Smooth muscle cell (in vitro differentiated cells): ENCODE data around the gene PXT1. TPM values are rescaled to one million over a fixed set of nuclear protein-coding genes. Genes with fewer than 3 reads are reported as not detected.

ENCODE experiments used
- DNase-seq: peaks from one replicate; lab custom pipeline; 2025; ENCODE audit not compliant: unreplicated experiment; lab: John Stamatoyannopoulos, UW
- H2AFZ ChIP-seq: fragments of 200-600 bp; sonication (generic); 2 replicates; pipeline ENCODE4 v1.6.0; 2016; ENCODE audit warnings: antibody characterized with exemption, low read depth, mild to moderate bottlenecking
- H3F3A ChIP-seq: fragments of 200-600 bp; sonication (generic); 2 replicates; pipeline ENCODE4 v1.6.0; 2017; ENCODE audit warnings: antibody characterized with exemption, low read depth
- H3K27ac ChIP-seq: fragments of 200-600 bp; sonication (generic); 2 replicates; pipeline ENCODE4 v1.5.1; 2016; ENCODE audit warnings: low read depth, mild to moderate bottlenecking
- H3K27me3 ChIP-seq: fragments of 200-600 bp; sonication (generic); 2 replicates; pipeline ENCODE4 v1.6.1; 2016; ENCODE audit warnings: low read depth, mild to moderate bottlenecking
- H3K36me3 ChIP-seq: fragments of 200-600 bp; sonication (generic); 2 replicates; pipeline ENCODE4 v1.5.1; 2016; ENCODE audit warnings: low read depth
- H3K4me1 ChIP-seq: fragments of 200-600 bp; sonication (generic); 2 replicates; pipeline ENCODE4 v1.5.1; 2016; ENCODE audit warnings: low read depth
- H3K4me2 ChIP-seq: fragments of 200-600 bp; sonication (generic); 2 replicates; pipeline ENCODE4 v1.6.0; 2016; ENCODE audit warnings: mild to moderate bottlenecking
- H3K4me3 ChIP-seq: fragments of 200-600 bp; sonication (generic); 2 replicates; pipeline ENCODE4 v1.5.1; 2016; ENCODE audit warnings: mild to moderate bottlenecking
- H3K79me2 ChIP-seq: fragments of 200-600 bp; sonication (generic); 2 replicates; pipeline ENCODE4 v1.6.0; 2016; ENCODE audit warnings: low read depth, mild to moderate bottlenecking
- H3K9ac ChIP-seq: fragments of 200-600 bp; sonication (generic); 2 replicates; pipeline ENCODE4 v1.6.0; 2016; ENCODE audit warnings: low read depth
- H3K9me3 ChIP-seq: fragments of 200-600 bp; sonication (generic); replicated peaks from 2 replicates; pipeline ENCODE4 v1.5.1; 2016; ENCODE audit warnings: low read depth
- H4K20me1 ChIP-seq: fragments of 200-600 bp; sonication (generic); 2 replicates; pipeline ENCODE4 v1.6.0; 2016; ENCODE audit warnings: low read depth
- WGBS: methylation state at CpG from one replicate; pipeline ENCODE4 v1.1.7; 2016; ENCODE audit warnings: low lambda C conversion rate; 5-methylcytosine and 5-hydroxymethylcytosine counted together
- polyA plus RNA-seq: library from polyadenylated mRNA; unstranded; fragments of >200 nt; fragmentation: Nextera tagmentation; extraction: Ambion mirVana; gene quantifications from 2 replicates; pipeline ENCODE4 v1.2.1, GENCODE V29; 2016
- total RNA-seq: library from RNA; depleted of rRNA; stranded (reverse); fragments of >200 nt; gene quantifications from 2 replicates; pipeline ENCODE4 v1.2.3, GENCODE V29; 2014
- TF ChIP-seq, protein P1 (sequence below): fragments of 200-600 bp; sonication (generic); IDR thresholded peaks from 2 replicates; pipeline ENCODE4 v1.5.1; 2017; ENCODE audit warnings: borderline replicate concordance, mild to moderate bottlenecking, antibody characterized with exemption; ENCODE audit not compliant: insufficient read depth, poor library complexity, severe bottlenecking

The PXT1 gene
- total and polyA plus RNA-seq, 2 experiments from 2014 or later: not detected

DNA sequence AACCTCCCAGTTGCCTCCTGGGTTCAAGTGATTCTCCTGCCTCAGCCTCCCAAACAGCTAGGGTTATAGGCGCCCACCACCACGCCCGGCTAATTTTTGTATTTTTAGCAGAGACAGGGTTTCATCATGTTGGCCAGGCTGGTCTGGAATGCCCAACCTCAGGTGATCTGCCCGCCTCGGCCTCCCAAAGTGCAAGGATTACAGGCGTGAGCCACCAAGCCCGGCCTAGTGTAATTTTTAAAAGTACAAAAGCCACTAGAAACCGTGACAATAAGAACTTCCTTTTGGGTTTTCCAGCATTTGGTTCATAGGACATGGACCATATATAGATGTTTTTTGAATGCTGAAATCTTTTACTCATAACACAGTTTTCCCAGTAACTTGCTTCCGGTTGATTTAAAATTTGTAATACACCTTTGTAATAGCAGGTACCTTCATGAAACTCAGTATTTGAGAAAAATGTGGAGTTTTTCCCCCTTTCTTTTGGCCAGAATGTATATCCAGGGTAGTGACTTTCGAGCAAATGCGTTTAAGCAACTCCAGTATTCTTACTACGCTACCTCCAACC lies 467 bp downstream of the PXT1 start:
- peak overlapping the region; percentile 75 for H3K9ac ChIP-seq
- H3K4me1 ChIP-seq: peaks cover 34% of the 10 kb centered on the region
- peaks cover 14% of the 10 kb centered on the region for H3F3A ChIP-seq
- H3K27me3 ChIP-seq: no peaks in the 10 kb centered on the region
- TF ChIP-seq, protein P1, sequence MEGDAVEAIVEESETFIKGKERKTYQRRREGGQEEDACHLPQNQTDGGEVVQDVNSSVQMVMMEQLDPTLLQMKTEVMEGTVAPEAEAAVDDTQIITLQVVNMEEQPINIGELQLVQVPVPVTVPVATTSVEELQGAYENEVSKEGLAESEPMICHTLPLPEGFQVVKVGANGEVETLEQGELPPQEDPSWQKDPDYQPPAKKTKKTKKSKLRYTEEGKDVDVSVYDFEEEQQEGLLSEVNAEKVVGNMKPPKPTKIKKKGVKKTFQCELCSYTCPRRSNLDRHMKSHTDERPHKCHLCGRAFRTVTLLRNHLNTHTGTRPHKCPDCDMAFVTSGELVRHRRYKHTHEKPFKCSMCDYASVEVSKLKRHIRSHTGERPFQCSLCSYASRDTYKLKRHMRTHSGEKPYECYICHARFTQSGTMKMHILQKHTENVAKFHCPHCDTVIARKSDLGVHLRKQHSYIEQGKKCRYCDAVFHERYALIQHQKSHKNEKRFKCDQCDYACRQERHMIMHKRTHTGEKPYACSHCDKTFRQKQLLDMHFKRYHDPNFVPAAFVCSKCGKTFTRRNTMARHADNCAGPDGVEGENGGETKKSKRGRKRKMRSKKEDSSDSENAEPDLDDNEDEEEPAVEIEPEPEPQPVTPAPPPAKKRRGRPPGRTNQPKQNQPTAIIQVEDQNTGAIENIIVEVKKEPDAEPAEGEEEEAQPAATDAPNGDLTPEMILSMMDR: no peak
- H3K4me3 ChIP-seq: peak overlapping the region; percentile 96
- DNase-seq: no peak
- peak overlapping the region; percentile 67 for H2AFZ ChIP-seq
- WGBS: 68% methylated on average over 12 of the region's 12 CpGs
- peak overlapping the region; percentile 99 for H3K27ac ChIP-seq
- H3K79me2 ChIP-seq: peaks cover 42% of the 10 kb centered on the region
- H3K4me2 ChIP-seq: peak overlapping the region; percentile 91
- H4K20me1 ChIP-seq: peaks cover 31% of the 10 kb centered on the region
- H3K36me3 ChIP-seq: no peaks in the 10 kb centered on the region
- no peaks in the 10 kb centered on the region for H3K9me3 ChIP-seq

DNA sequence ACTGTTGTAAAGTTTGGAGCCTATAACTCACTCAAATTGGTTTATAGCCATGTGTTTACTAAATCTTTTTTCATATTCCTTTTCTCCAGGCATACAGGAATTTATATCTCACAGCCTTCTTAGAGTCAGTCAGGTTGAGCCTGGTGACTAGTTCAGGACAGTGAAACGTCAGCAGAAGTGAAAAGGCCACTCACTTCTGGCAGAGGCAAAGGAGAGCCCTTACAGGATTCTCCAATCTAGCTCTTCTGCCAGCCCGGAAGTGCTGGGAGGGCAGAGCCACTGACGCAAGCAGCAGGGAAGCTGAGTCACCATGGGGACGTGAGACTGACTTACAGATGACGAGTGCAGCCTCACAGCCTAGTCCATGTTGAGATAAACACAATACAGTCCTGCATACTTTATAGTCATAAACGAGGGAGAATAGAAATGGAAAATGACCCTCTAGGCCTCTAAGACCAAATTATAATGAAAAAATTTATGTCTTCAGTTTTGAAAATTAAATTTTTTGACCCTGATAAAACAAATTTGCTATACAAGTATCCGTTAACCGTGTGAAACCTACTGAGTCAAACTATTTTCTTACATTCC lies 1.3 kb downstream of the PXT1 start:
- H3K27me3 ChIP-seq: no peaks in the 10 kb centered on the region
- H4K20me1 ChIP-seq: peaks cover 23% of the 10 kb centered on the region
- no peaks in the 10 kb centered on the region for H3K36me3 ChIP-seq
- no peak overlapping the region for H3K4me3 ChIP-seq
- H3K4me2 ChIP-seq: peak overlapping the region; percentile 91
- H2AFZ ChIP-seq: peak overlapping the region; percentile 1
- TF ChIP-seq, protein P1: no peak
- H3K9me3 ChIP-seq: no peaks in the 10 kb centered on the region
- H3K27ac ChIP-seq: peak overlapping the region; percentile 99
- H3K4me1 ChIP-seq: peaks cover 34% of the 10 kb centered on the region
- H3K9ac ChIP-seq: peak overlapping the region; percentile 75
- peaks cover 34% of the 10 kb centered on the region for H3K79me2 ChIP-seq
- WGBS: 20% methylated on average over 8 of the region's 8 CpGs
- H3F3A ChIP-seq: peaks cover 14% of the 10 kb centered on the region
- DNase-seq: peak; percentile 42

DNA sequence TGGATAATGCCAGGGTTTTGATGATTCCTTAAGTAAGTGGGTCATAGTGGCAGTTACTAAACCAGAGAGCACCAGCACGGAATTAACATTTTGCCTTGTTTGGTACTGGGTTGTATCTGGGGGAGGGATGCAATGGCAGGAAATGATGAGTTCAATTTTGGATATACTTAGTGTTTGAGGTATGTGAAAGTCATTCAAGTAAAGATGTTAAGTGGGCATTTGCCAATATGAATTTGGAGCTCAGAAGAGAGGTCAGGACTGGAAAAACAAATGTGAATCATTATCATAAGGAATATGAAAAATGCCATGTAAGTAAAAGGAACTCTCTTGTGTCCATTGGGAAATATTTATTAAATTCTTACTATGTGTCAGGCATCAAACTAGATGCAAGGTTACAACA lies 6.2 kb downstream of the PXT1 start:
- no peaks in the 10 kb centered on the region for H3K36me3 ChIP-seq
- H3K4me1 ChIP-seq: peaks cover 6% of the 10 kb centered on the region
- peaks cover 4% of the 10 kb centered on the region for H3F3A ChIP-seq
- H3K27me3 ChIP-seq: no peaks in the 10 kb centered on the region
- no peaks in the 10 kb centered on the region for H3K9me3 ChIP-seq
- DNase-seq: no peak
- no peaks in the 10 kb centered on the region for H4K20me1 ChIP-seq
- H3K27ac ChIP-seq: no peak overlapping the region
- no peak overlapping the region for H2AFZ ChIP-seq
- H3K79me2 ChIP-seq: no peaks in the 10 kb centered on the region
- H3K4me3 ChIP-seq: no peak overlapping the region
- no peak overlapping the region for H3K4me2 ChIP-seq
- H3K9ac ChIP-seq: no peak overlapping the region
- 83% methylated on average over 1 of the region's 1 CpG for WGBS
- TF ChIP-seq, protein P1: no peak

DNA sequence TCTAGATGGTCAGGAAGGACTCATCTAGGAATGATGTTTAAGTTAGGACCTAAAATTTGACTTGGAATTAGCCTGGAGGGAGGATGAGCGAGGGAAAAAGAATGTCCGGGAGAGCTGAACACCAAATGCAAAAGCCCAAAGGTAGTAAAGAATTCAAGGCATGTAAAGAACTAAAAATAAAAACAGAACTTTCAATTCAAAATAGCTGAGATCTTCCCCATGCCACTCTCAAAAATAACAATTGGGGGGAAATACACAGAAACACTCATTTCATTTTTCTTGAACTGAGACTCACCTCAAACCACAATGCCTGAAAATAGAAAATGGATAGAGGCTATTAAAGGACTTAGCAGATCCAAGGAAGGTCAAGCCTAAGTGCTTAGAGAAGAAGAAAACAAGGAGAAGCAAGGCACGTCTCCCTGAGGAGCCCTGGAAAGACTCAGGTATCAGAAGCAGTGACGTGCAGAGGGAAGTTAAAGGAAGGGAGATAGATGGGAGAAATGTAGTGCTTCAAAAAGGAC lies 10.4 kb downstream of the PXT1 start:
- WGBS: 55% methylated on average over 4 of the region's 4 CpGs
- no peaks in the 10 kb centered on the region for H3K4me1 ChIP-seq

More for the DNA sequence above, 10.4 kb downstream of the PXT1 start:
- no peak for DNase-seq
- H3K27me3 ChIP-seq: no peaks in the 10 kb centered on the region
- H3K4me3 ChIP-seq: no peak overlapping the region
- H3K27ac ChIP-seq: no peak overlapping the region
- no peaks in the 10 kb centered on the region for H3F3A ChIP-seq
- no peak overlapping the region for H2AFZ ChIP-seq
- H4K20me1 ChIP-seq: no peaks in the 10 kb centered on the region
- no peaks in the 10 kb centered on the region for H3K9me3 ChIP-seq
- no peak overlapping the region for H3K9ac ChIP-seq
- no peak overlapping the region for H3K4me2 ChIP-seq
- TF ChIP-seq, protein P1: no peak
- no peaks in the 10 kb centered on the region for H3K79me2 ChIP-seq
- H3K36me3 ChIP-seq: no peaks in the 10 kb centered on the region
